H1 (cell line): ENCODE data around the gene LBH. TPM values are rescaled to one million over a fixed set of nuclear protein-coding genes. Genes with fewer than 3 reads are reported as not detected.
A peak's percentile ranks its signal among the peaks of the same experiment; 100 is the strongest.

Source experiments
- CTCF ChIA-PET: fragments of 300-600 bp; sonication (Branson Sonifier 250); formaldehyde crosslinking; loops from one replicate; lab custom pipeline; 2021; ENCODE audit not compliant: partially characterized antibody; lab: Charles Lee
- POLR2A ChIA-PET: fragments of 300-600 bp; sonication (Branson Sonifier 250); formaldehyde crosslinking; loops from one replicate; lab custom pipeline; 2021; ENCODE audit warnings: inconsistent platforms; ENCODE audit not compliant: partially characterized antibody; lab: Charles Lee
- DNase-seq, 2 experiments: peaks; one replicate each; pipeline versions ENCODE4 v3.0.0 to v3.0.0-alpha.2; 2010 to 2022; ENCODE audit warnings: low spot score in 2 of 2, low read depth in 1 of 2, mixed read lengths in 1 of 2
- FAIRE-seq: peaks from 2 replicates; lab custom pipeline; 2011; peaks lifted over from hg19 to GRCh38; lab: Jason Lieb, UNC
- H2AFZ ChIP-seq: 2 replicates; pipeline ENCODE4 v1.8.1; 2012; ENCODE audit warnings: low read length, inconsistent platforms
- H2AK5ac ChIP-seq: 2 replicates; pipeline ENCODE4 v1.6.1; 2013; ENCODE audit warnings: low read depth, low read length
- H2BK120ac ChIP-seq: replicated peaks from 2 replicates; pipeline ENCODE3; 2013; ENCODE audit warnings: low read depth, low read length, inconsistent platforms
- H2BK12ac ChIP-seq: 2 replicates; pipeline ENCODE4 v1.6.1; 2013; ENCODE audit warnings: low read depth, low read length
- H2BK15ac ChIP-seq: 2 replicates; pipeline ENCODE4 v1.6.1; 2013; ENCODE audit warnings: low read length
- H2BK20ac ChIP-seq: 2 replicates; pipeline ENCODE4 v1.6.1; 2013; ENCODE audit warnings: low read length
- H2BK5ac ChIP-seq: 2 replicates; pipeline ENCODE4 v1.6.1; 2013; ENCODE audit warnings: low read depth, low read length
- H3K14ac ChIP-seq: 2 replicates; pipeline ENCODE4 v1.6.1; 2013; ENCODE audit warnings: inconsistent platforms; ENCODE audit not compliant: insufficient read length
- H3K18ac ChIP-seq: 2 replicates; pipeline ENCODE4 v1.6.1; 2013; ENCODE audit warnings: low read length; ENCODE audit errors: extremely low read depth
- H3K23ac ChIP-seq: 2 replicates; pipeline ENCODE4 v1.6.1; 2013; ENCODE audit warnings: inconsistent platforms; ENCODE audit not compliant: insufficient read length
- H3K23me2 ChIP-seq: 2 replicates; pipeline ENCODE4 v1.6.1; 2013; ENCODE audit warnings: low read depth, low read length
- H3K27ac ChIP-seq: 2 replicates; pipeline ENCODE4 v1.6.1; 2011; ENCODE audit warnings: low read depth, low read length, inconsistent platforms
- H3K27me3 ChIP-seq, 4 experiments: replicated peaks in 1 of 4; 1 replicate in 1 of 4; 2 replicates in 3 of 4; pipeline versions ENCODE4 v1.6.1 to v1.8.1; 2011 to 2013; ENCODE audit warnings: low read length in 3 of 4, mild to moderate bottlenecking in 3 of 4, inconsistent platforms in 2 of 4, mixed read lengths in 2 of 4, moderate library complexity in 1 of 4; ENCODE audit not compliant: control insufficient read depth in 3 of 4, insufficient read depth in 3 of 4; ENCODE audit errors: extremely low read depth in 1 of 4
- H3K36me3 ChIP-seq, 4 experiments: 2 replicates each; pipeline versions ENCODE4 v1.6.1 to v1.8.1; 2011 to 2013; ENCODE audit warnings: mild to moderate bottlenecking in 4 of 4, low read length in 3 of 4, moderate library complexity in 2 of 4, control low read depth in 1 of 4, inconsistent platforms in 1 of 4; ENCODE audit not compliant: insufficient read depth in 4 of 4, control insufficient read depth in 2 of 4
- H3K4ac ChIP-seq: replicated peaks from 2 replicates; pipeline ENCODE3; 2013; ENCODE audit warnings: low read length, low read depth, mixed read lengths, inconsistent platforms; ENCODE audit not compliant: insufficient read length
- H3K4me1 ChIP-seq, 4 experiments: replicated peaks in 1 of 4; 1 replicate in 1 of 4; 2 replicates in 3 of 4; pipeline versions ENCODE4 v1.6.1 to v1.8.1; 2011 to 2013; ENCODE audit warnings: low read length in 3 of 4, inconsistent platforms in 2 of 4, mixed read lengths in 1 of 4; ENCODE audit not compliant: insufficient read depth in 4 of 4, control insufficient read depth in 3 of 4
- H3K4me2 ChIP-seq, 2 experiments: 2 replicates each; pipeline versions ENCODE4 v1.6.1 to v1.8.1; 2011 to 2013; ENCODE audit warnings: low read depth in 2 of 2, low read length in 2 of 2, control low read depth in 1 of 2, inconsistent platforms in 1 of 2, mild to moderate bottlenecking in 1 of 2; ENCODE audit not compliant: insufficient read depth in 1 of 2
- H3K4me3 ChIP-seq, 4 experiments: fragments of 200-600, 300-600 bp in 1 of 4; sonication (generic), shearing (Covaris generic), sonication (Bioruptor Twin) in 1 of 4; 2 replicates each; pipeline versions ENCODE4 v1.5.1 to v1.8.1; 2011 to 2016; ENCODE audit warnings: low read length in 4 of 4, low read depth in 3 of 4, control low read depth in 2 of 4, inconsistent platforms in 2 of 4, mild to moderate bottlenecking in 2 of 4, mixed read lengths in 1 of 4, moderate library complexity in 1 of 4; ENCODE audit not compliant: insufficient read depth in 2 of 4; ENCODE audit errors: extremely low read depth in 1 of 4
- H3K56ac ChIP-seq: replicated peaks from 2 replicates; pipeline ENCODE3; 2013; ENCODE audit warnings: low read depth, mild to moderate bottlenecking, mixed read lengths, low read length, inconsistent platforms; ENCODE audit not compliant: insufficient read length
- H3K79me1 ChIP-seq: 2 replicates; pipeline ENCODE4 v1.6.1; 2013; ENCODE audit warnings: low read depth, low read length, control low read depth
- H3K79me2 ChIP-seq, 2 experiments: 2 replicates each; pipeline versions ENCODE4 v1.6.1 to v1.8.1; 2012 to 2013; ENCODE audit warnings: low read length in 2 of 2, mild to moderate bottlenecking in 2 of 2, inconsistent platforms in 1 of 2; ENCODE audit not compliant: insufficient read depth in 2 of 2, control insufficient read depth in 1 of 2
- H3K9ac ChIP-seq, 4 experiments: replicated peaks in 1 of 4; 1 replicate in 1 of 4; 2 replicates in 3 of 4; pipeline versions ENCODE4 v1.6.1 to v1.8.1; 2011 to 2013; ENCODE audit warnings: low read depth in 3 of 4, low read length in 3 of 4, control low read depth in 2 of 4, mild to moderate bottlenecking in 2 of 4, moderate library complexity in 2 of 4, inconsistent platforms in 1 of 4; ENCODE audit errors: extremely low read depth in 1 of 4
- H3K9me3 ChIP-seq, 2 experiments: 2 replicates each; pipeline versions ENCODE4 v1.6.1 to v1.8.1; 2012 to 2013; ENCODE audit warnings: mild to moderate bottlenecking in 2 of 2, moderate library complexity in 2 of 2, control low read depth in 1 of 2, inconsistent platforms in 1 of 2, low read depth in 1 of 2, low read length in 1 of 2, mixed read lengths in 1 of 2; ENCODE audit not compliant: insufficient read depth in 2 of 2
- H4K20me1 ChIP-seq, 2 experiments: replicated peaks in 1 of 2; 2 replicates each; pipeline versions ENCODE3 to v1.8.1; 2011 to 2013; ENCODE audit warnings: inconsistent platforms in 2 of 2, low read length in 2 of 2, mild to moderate bottlenecking in 1 of 2; ENCODE audit not compliant: insufficient read depth in 2 of 2, control insufficient read depth in 1 of 2
- H4K5ac ChIP-seq: 2 replicates; pipeline ENCODE4 v1.6.1; 2013; ENCODE audit warnings: low read length, low read depth, mixed read lengths, inconsistent platforms; ENCODE audit not compliant: insufficient read length
- H4K8ac ChIP-seq: 2 replicates; pipeline ENCODE4 v1.8.0; 2013; ENCODE audit warnings: mild to moderate bottlenecking, moderate library complexity, low read length, inconsistent platforms; ENCODE audit not compliant: insufficient read depth; ENCODE audit errors: extremely low read depth
- H4K91ac ChIP-seq: replicated peaks from 2 replicates; pipeline ENCODE3; 2013; ENCODE audit warnings: low read length, mixed read lengths, inconsistent platforms; ENCODE audit not compliant: insufficient read length
- PHF8 ChIP-seq: fragments of 200-600 bp; sonication (generic); conservative IDR thresholded peaks from 2 replicates; pipeline ENCODE4 v1.7.1; 2012; ENCODE audit warnings: low read depth, mild to moderate bottlenecking, inconsistent platforms, low read length, moderate library complexity
- POLR2AphosphoS5 ChIP-seq: IDR thresholded peaks from 2 replicates; pipeline ENCODE4 v1.6.1; 2011; ENCODE audit warnings: low read depth, low read length
- WGBS, 2 experiments: shearing (Covaris generic) in 1 of 2; methylation state at CpG; one replicate each; pipeline versions ENCODE4 v1.1.6 to v1.1.7; 2013 to 2015; ENCODE audit warnings: low lambda C conversion rate in 2 of 2, mixed read lengths in 2 of 2, inconsistent platforms in 1 of 2, low coverage in 1 of 2, missing lambda C conversion rate in 1 of 2; ENCODE audit not compliant: insufficient replicate concordance in 2 of 2, insufficient coverage in 1 of 2, insufficient read length in 1 of 2; ENCODE audit errors: extremely low coverage in 1 of 2, missing lambda C conversion rate in 1 of 2; 5-methylcytosine and 5-hydroxymethylcytosine counted together
- polyA plus RNA-seq, 7 experiments: library from polyadenylated mRNA; depleted of rRNA in 3 of 7; stranded (reverse) in 5 of 7; unstranded in 2 of 7; fragments of >200 nt in 5 of 7; fragments of 200-250 nt in 2 of 7; gene quantifications; 1 replicate in 5 of 7; 2 replicates in 1 of 7; 4 replicates in 1 of 7; pipeline versions ENCODE4 v1.2.1 to v1.2.3, GENCODE V29; 2011 to 2013; ENCODE audit warnings: missing spikeins in 2 of 7, mixed read lengths in 2 of 7
- total RNA-seq: library from RNA; stranded (reverse); fragmentation: NEBNext Ultra II Directional; extraction: Animal tissue kit (Norgen Biotek cat#: 25700); gene quantifications from 2 replicates; pipeline ENCODE4 v1.2.1, GENCODE V29; 2021

Gene LBH
- total and polyA plus RNA-seq, 2 of the 8 experiments (the other 6 are each of a cell fraction or from before 2014, with no cell fraction given), result 25.7 to 34.5 TPM

DNA sequence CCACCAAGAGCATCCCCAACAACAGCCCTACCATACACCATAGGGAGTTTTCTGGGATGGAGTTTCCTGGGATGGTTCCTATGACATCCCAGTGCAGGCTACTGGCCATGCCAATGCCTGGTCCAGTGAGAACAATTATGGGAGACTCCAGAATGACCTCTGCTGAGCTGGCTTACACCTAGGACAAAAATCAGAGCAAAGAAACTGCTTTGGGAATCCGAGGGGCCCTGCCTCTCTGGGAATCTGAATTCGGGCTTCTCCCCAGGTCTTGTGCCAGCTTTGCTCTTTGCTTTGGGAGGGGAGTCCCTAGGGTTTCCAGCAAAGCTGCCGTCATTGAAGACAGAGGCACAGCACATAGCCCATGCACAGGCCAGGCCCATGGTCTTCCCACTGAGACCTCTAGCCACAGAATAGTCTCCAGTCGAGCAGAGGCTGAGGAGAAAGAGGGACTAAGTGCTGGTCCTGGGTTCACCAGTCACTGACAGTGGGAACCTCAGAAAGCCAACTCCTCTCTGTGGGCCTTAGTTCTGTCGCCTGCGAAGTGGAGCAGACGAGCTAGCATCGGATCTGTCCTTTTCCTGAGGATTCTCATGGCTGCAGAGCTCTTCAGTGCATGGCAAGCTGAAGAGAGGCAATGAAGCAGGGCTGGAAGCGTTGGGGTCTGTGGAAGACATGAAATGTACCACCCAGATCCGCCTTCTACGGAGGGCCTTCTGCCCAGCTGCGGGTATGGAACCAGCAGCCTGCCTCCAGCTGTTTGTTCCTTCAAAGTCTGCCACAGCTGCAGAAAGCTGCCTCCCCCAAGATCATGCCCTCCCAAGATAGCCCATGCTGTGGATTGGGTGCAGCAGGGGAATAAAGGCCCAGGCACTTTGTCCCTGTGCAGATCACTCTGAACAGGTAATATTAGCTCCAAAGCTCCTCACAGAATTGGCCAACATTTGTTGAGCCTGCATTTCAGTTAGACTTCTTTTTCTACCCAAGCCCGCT lies 11.2 kb upstream of the LBH start:
- Histone ChIP-seq H2BK20ac (no peak overlapping the region), H2BK15ac (no peak overlapping the region), H3K18ac (no peak overlapping the region), H3K27ac (no peak overlapping the region), H3K23ac (no peak overlapping the region), H3K14ac (no peak overlapping the region), H3K56ac (no peak overlapping the region), H3K9ac (no peak overlapping the region), H2BK5ac (no peak overlapping the region), H4K20me1 (no peaks in the 10 kb centered on the region), H3K4ac (peak overlapping the region; percentile 70), H3K4me3 (no peak overlapping the region), H2AFZ (no peak overlapping the region), H3K36me3 (no peaks in the 10 kb centered on the region), H3K79me1 (no peaks in the 10 kb centered on the region), H4K5ac (no peak overlapping the region), H3K9me3 (no peaks in the 10 kb centered on the region), H2BK12ac (no peak overlapping the region), H3K4me2 (no peak overlapping the region), H2AK5ac (no peak overlapping the region), H3K4me1 (peaks cover 0 to 9% (median 2%) of the 10 kb centered on the region in 4 experiments; a peak in 4 of 7 replicates), H3K79me2 (no peaks in the 10 kb centered on the region), H3K23me2 (no peaks in the 10 kb centered on the region), H2BK120ac (no peak overlapping the region), H4K91ac (no peak overlapping the region), H3K27me3 (no peaks in the 10 kb centered on the region)
- CTCF ChIA-PET, result interaction anchor here (0.6 to 3.4 kb wide), 9 partner anchors 10 to 491 kb away, joined by 3 to 17 read pairs (median 4); no protein-coding TSS in a partner anchor
- WGBS, 2 experiments, result 87% methylated on average over 13 of the region's 13 CpGs; no CpG with 5 or more reads in 1 of the 2 experiments
- FAIRE-seq, result no peak
- DNase-seq, result no peak
- POLR2A ChIA-PET, result interaction anchor here (1.9 kb wide), 1 partner anchor 12 kb away, joined by 8 read pairs; the partner anchor contains the start of gene LBH
- TF ChIP-seq PHF8 (no peak), POLR2AphosphoS5 (no peak)
- TF ChIP-seq, all 59 proteins: peak for 0
- no peak overlapping the region for H4K8ac ChIP-seq
